GM19099 (cell line): ENCODE results near the gene SNX32.

Experiments
- POLR2A ChIP-seq: IDR thresholded peaks from 3 replicates; pipeline ENCODE4 v1.6.1; 2011; ENCODE audit warnings: low read depth; ENCODE audit not compliant: insufficient read length; ENCODE audit errors: extremely low read depth

Gene SNX32

DNA sequence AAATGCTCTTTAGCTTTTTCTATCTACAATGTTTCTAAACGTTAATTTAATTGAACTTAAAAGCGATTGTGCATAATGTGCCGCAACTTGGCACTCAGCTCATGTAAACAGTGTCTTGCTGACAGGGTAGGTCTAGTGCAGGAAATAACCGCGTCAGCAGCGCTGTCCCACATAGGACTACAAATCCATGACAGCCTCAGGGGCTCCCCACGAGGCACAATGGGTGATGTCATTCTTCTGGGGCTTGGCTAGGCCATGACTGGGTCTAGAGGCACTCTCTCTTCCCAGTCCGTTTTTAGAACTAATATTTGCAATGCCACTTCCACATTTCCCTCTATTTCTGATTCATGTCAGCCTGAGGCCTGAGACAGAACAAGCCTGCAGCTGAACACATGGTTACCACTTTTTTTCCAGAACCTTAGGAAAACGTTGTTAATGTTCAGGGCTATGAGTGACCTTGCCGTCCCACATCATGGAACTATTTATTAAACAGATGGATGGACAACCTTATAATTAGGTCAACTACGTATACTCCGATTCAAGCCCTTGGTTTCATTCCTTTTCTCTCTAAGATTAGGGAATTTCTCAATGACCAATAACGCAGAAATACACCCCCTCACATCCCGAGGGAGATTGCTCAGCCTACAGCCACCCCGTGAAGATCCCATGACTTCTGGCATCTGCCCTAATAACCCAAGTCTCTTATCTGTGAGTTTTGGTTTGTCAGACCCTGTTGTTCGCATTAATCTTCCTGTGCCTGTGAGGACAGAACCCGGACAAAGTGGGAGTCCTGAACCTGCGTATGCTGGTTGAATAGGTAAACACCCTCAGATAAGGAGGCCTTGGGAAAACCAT lies 19.4 kb upstream of the SNX32 start:
- TF ChIP-seq POLR2A: no peak

DNA sequence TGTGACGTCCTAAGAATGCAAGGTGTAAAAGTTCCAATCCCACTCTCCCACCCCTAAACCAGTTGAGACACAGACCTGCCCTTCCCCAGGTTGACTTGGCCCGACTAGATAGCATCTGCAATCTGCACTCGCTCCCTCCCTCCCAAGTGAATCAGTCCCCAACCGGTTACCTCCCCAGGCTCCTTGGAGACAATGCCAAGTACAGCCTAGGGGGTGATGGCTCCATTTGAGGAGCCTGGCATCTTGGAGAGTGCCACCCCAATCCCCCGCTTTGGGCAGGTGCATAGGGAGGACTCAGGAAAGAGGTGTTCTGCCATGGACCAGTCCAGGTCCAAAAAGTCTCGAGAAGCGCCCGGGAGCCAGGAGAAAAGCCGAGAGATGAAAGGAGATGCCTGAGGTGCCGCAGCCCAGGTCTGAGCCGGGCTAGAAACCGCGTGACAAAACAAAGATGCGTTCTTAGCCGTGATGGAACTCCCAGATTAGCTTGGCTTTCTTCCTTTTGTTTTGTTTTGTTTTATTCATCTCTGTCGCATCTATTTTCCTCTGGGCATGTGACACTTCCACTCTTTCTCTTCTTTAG lies 18.7 kb upstream of the SNX32 start:
- no peak for TF ChIP-seq POLR2A

DNA sequence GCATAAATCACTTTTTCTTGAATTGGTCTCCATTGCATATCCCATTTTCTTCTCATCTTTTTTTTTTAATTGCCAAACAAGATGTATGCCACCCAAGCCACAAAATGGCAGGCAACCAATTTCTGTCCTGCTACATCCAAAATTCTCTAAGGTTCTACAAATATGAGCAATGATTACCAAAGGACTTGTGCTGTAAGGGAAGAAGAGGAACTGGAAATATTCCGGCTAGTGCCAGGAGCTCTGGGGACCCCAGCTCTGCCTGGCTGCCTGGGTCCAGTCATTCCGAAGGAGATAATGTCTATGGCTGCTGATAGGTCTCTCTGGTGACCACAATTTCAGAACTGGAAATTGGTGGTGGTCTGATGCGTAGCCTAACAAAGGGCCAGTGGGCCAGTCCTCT lies 17.1 kb upstream of the SNX32 start:
- no peak for TF ChIP-seq POLR2A

DNA sequence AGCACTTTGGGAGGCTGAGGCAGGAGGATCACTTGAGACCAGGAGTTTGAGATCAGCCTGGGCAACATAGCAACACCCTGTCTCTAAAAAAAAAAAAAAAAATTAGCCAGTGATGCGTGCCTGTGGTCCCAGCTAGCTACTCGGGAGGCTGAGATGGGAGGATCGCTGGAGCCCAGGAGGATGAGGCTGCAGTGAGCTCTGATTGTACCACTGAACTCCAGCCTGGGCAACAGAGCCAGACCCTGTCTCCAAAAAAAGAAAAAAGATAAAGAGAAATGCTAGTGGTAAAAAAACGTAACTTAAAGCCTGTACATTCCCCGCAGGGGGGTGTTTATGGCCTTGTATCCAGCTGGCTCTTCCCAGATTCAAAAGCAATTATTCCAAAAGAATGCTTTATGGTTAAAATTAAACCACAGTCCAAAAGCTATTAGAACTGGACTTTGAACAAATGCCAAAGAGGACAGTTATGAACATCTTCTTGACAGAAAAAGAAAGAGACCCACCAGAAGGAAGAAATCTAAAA lies 16.4 kb upstream of the SNX32 start:
- TF ChIP-seq POLR2A: no peak

DNA sequence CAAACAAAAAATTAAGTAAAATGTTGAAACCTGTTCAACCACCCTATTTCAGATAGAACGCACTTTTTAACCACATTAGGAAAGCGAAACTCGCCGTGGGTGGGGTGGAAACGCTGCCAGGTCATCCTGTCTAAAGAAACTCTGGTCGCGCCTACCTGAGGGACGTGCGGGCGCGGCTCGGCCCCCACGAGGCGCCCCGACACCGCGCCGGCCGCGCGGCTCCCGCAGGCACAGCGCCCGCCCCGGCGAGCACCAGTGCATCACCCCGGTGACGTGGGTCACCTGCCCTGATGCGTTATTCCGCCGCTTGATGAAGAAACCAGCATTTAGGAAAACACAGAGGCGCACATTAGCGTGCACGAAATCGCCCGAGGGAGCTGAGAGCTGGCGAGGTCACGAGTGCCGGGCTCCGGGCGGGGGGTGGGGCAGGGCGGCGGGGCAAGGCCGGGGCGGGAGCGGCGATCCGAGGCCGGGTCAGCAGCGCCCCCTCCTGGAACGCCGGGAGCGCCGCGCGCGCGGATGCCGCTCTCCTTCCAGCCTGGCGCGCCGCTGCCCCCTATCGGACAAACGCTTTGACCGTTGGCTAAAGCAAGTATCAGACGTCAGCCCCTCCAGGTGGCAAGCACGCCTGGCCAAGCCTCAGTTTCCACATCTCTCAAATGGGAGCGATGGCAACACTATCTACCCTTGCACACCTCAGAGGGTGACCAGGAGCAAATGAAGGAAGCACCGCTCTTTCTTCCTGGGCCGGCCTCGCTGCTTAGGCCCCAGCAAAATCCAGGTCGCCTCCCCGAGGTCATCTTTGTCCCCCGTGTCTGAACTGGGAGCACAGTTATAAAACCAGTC lies 15.7 kb upstream of the SNX32 start:
- peak; percentile 44 for TF ChIP-seq POLR2A

DNA sequence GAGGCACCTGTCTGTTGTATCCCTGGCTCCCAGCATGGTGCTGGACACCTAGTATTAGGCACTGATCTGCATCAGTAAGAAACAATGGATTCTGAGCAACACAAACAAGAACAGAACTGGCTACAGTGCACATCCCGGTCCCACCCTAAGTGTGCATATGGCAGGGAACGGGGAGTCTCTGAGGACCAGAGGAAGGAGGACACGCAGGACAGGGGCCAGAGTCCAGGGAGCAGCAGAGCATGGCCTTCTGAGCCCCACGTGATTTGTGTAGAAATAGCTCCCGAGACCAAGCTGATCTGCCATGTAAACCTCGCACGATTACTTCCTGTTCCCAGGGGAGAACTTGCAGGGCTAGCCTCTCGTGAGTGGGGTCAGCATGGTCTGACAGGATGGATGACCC lies 12.7 kb upstream of the SNX32 start:
- no peak for TF ChIP-seq POLR2A

DNA sequence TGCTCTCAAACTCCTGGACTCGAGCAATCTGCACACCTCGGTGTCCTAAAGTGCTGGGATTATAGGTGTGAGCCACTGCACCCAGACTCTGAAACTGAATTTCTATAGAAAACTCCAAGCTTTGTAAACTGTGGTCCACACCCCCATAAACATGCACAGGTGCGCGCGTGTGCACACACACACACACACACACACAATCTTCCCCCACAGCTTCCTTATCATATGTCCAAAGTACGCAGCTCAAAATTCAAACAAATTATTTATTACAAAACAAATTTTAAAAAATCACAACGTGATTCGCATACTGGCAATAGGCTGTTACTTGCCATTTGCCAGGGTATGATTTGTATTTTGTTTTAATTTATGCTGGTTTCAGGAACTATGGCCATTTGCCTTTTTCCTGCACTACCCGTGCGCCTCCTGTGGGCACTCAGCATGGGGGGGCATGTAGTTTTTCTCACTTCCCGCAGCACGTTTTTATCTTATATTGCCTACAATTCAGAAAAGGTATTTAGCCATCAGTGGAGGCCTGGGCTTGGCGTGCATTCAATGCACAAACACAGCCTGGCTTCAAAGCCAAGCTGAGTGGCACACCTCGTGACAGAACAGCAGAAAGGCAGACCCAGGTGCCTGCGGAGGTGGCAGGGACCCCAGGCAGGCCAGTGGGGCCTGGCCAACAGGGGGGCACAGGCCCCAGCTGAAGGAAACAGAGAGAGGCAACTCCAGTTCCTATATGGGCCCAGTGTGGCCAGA lies 10.8 kb upstream of the SNX32 start:
- no peak for TF ChIP-seq POLR2A

DNA sequence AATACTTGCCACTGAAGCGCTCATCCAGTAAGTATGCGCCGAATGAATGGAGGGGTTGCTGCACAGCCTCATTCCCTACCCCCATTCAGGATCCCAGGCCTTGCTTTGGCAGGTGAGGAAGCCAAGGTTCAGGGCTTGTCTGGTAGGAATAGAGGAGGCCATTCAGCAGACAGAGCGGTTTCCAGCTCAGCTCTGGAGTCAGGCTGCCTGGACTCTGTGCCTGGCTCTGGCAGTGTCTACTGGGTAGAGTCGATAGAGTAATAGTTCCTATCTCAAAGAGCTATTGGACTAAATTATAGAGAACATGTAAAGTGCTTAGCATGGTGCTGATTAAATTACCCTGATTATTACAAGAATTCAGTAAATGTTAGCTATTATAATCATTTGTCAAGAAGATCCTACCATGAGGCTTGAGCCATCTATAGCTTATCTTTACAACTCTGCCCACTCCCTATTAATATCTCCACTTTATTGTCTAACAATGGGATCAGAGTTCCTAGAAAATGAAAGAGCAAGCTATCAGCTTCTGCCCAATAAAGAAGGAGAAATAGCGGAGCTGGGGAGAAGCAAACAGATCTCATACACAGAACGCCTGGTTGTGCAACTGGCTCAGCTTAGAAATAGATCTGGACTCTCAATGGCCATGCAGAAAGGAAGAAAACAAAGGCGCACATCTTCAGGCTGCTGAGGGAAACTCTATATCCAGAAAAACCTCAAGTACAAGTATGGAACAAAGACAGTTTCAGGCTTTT lies 6.6 kb upstream of the SNX32 start:
- TF ChIP-seq POLR2A: no peak

DNA sequence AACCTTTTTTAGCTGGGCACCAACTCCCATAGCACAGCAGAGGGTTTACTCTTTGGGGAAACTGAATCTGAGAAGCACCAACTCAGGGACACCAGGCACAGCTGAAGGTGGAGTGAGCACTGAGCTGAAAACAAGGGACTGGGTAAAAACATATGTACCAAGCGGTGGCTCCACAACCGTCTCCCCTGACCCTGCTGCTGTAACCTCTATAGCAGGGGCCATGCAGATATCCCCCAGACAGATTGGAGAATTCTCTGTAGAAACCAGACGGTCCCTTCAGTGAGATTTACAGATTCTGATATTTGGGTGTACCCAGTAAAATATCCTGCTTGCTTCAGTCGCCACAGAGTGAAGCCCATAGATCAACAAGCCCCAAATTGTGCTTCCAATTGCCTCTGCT lies 4.3 kb upstream of the SNX32 start:
- TF ChIP-seq POLR2A: no peak

DNA sequence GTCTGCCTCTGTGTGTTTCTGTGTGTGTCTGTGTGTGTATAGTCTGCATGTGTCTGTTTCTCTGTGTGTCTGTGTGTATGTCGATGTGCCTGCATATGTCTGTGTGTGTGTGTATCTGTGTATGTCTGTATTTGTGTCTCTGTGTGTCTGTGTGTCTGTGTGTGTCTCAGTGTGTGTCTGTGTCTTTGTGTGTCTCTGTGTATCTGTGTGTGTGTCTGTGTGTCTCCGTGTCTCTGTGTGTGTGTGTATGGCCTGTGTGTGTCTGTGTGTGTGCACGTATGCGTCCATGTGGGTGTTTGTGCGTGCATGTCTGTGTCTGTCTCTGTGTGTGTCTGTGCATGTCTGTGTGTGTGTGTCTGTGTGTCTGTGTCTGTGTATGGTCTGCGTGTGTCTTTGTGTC lies 439 bp downstream of the SNX32 start:
- TF ChIP-seq POLR2A: peak; percentile 1

DNA sequence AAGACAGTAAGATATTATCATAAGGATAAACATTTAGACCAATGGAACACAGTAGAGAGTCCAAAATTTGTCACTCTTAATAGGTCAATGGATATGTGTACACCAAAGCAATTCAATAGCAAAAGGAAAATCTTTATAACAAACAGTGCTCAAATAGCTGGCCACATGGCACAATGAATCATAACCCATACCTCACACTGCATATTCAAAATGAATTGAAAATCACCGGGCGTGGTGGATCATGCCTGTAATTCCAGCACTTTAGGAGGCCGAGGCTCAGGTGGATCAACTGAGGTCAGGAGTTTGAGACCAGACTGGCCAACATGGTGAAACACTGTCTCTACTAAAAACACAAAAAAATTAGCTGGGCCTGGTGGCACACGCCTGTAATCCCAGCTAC lies 8.4 kb downstream of the SNX32 start:
- no peak for TF ChIP-seq POLR2A

DNA sequence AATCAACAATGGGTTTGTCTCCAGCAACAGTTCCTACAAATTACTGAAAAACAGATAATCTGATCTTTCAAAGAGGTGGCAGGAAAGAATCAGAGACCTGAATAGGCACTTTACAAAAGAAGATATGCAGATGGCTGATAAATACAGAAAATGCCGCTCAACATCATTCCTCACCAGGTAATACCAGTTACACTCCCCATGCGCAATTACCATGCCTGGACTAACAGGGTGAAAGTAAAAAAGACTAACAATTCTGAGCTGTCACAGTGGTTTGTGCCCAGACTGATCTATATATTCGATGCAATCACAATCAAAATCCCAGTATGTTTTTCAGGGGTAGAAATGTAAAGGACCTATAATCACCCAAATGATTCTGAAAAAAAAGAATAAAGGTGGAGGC lies 10.0 kb downstream of the SNX32 start:
- no peak for TF ChIP-seq POLR2A

DNA sequence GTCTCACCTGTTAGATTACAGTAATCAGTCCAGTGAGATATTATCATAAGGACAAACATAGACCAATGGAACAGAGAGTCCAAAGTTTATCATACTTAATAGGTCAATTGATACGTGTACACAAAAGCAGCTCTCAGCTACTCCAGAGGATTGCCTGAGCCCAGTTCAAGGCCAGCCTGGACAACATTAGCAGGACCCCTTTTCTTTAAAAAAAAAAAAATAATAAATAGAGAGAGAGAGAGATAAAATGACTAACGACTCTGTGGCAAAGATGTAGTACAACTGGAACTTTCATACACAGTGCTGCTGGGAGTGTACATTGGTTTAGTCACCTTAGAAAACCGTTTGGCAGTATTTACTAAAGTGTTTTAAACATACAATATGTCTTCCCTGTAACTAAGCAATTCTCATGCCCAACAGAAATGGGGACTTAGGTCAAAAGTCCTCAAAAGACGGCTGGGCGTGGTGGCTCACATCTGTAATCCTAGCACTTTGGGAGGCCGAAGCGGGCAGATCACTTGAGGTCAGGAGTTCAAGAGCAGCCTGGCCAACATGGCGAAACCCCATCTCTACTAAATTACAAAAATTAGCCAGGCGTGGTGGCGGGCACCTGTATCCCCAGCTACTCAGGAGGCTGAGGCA lies 10.6 kb downstream of the SNX32 start:
- TF ChIP-seq POLR2A: no peak

DNA sequence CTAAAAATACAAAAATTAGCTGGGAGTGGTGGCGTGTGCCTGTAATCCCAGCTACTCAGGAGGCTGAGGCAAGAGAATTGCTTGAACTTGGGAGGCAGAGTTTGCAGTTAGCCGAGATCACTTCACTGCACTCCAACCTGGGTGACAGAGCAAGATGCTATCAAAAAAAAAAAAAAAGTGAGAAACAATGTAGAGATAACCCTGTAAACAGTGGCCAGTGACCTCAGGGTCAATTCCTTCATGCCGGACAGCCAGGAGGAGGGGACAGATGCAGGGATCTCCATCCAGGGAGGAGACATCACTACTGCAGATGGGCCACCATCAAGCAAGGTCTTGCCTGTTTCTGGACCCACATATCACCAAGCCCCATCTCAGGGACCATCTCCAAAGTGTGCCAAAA lies 14.0 kb downstream of the SNX32 start:
- TF ChIP-seq POLR2A: no peak

DNA sequence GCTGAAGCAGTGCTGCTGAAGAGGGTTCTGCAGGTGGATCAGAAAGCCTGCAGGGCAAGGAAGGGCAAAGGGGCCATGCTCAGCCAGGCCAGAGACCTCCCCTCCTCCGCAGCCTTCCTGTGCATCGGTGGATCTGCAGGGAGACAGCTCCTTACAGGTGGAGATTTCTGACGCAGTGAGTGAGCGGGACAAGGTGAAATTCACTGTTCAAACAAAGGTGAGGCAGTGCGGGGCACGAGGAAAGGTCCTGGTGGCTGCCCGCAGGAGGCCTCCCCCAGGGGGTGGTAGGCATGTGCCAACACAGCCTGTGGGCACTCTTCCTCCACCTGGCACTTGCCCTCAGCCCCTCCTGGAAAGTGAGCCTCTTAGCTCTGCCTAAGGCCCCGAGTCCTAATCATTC lies 15.6 kb downstream of the SNX32 start:
- TF ChIP-seq POLR2A: no peak
